ENCODE measurements around the gene DYNLT5.
"Not testable (repeated sequence)": the region's sequence is repeated elsewhere in the genome, so short reads cannot be mapped to it uniquely, and the experiment has no call there.

DYNLT5 gene

GRCh38 chr1:66750577-66750976 is 1.7 kb upstream of the DYNLT5 start:
- DNase-seq (ENCODE audit: low read depth in 2 of 2) = no peak

GRCh38 chr1:66751160-66751559 is 1.1 kb upstream of the DYNLT5 start:
- no peak for DNase-seq (ENCODE audit: low read depth in 2 of 2)

- DNase-seq (ENCODE audit: low read depth in 2 of 2) = no peak
Measured at GRCh38 chr1:66752671-66753371, 562 bp downstream of the DYNLT5 start.

- no peak for DNase-seq (ENCODE audit: low read depth in 2 of 2)
Measured at GRCh38 chr1:66757722-66758240, 5.5 kb downstream of the DYNLT5 start.

GRCh38 chr1:66758241-66758755 is 6.0 kb downstream of the DYNLT5 start:
- DNase-seq (ENCODE audit: low read depth in 2 of 2) = no peak

- no peak for DNase-seq (ENCODE audit: low read depth in 2 of 2)
Measured at GRCh38 chr1:66760506-66760905, 8.2 kb downstream of the DYNLT5 start.

GRCh38 chr1:66761221-66761620 is 9.0 kb downstream of the DYNLT5 start:
- DNase-seq (ENCODE audit: low read depth in 2 of 2) = no peak

- DNase-seq (ENCODE audit: low read depth in 2 of 2) = peak; percentile 30 to 37
Measured at GRCh38 chr1:66764994-66765578, 12.8 kb downstream of the DYNLT5 start.

- DNase-seq (ENCODE audit: low read depth in 2 of 2) = no peak
Measured at GRCh38 chr1:66767626-66768025, 15.4 kb downstream of the DYNLT5 start.

- no peak for DNase-seq (ENCODE audit: low read depth in 2 of 2)
Measured at GRCh38 chr1:66768965-66769364, 16.7 kb downstream of the DYNLT5 start.

- DNase-seq (ENCODE audit: low read depth in 2 of 2) = no peak
Measured at GRCh38 chr1:66769512-66770229, 17.4 kb downstream of the DYNLT5 start.

GRCh38 chr1:66770240-66770639 is 18.0 kb downstream of the DYNLT5 start:
- DNase-seq (ENCODE audit: low read depth in 2 of 2) = no peak

GRCh38 chr1:66770694-66771093 is 18.4 kb downstream of the DYNLT5 start:
- no peak for DNase-seq (ENCODE audit: low read depth in 2 of 2)

- DNase-seq (ENCODE audit: low read depth in 2 of 2) = no peak
Measured at GRCh38 chr1:66773227-66773626, 21.0 kb downstream of the DYNLT5 start.

- no peak for DNase-seq (ENCODE audit: low read depth in 2 of 2)
Measured at GRCh38 chr1:66774438-66774837, 22.2 kb downstream of the DYNLT5 start.

- no peak for DNase-seq (ENCODE audit: low read depth in 2 of 2)
Measured at GRCh38 chr1:66775646-66776045, 23.4 kb downstream of the DYNLT5 start.

GRCh38 chr1:66777831-66778230 is 25.6 kb downstream of the DYNLT5 start:
- no peak for DNase-seq (ENCODE audit: low read depth in 2 of 2)

GRCh38 chr1:66778266-66778665 is 26.0 kb downstream of the DYNLT5 start:
- DNase-seq (ENCODE audit: low read depth in 2 of 2) = no peak

GRCh38 chr1:66778969-66779368 is 26.7 kb downstream of the DYNLT5 start:
- no peak for DNase-seq (ENCODE audit: low read depth in 2 of 2)

- no peak for DNase-seq (ENCODE audit: low read depth in 2 of 2)
Measured at GRCh38 chr1:66779475-66780078, 27.3 kb downstream of the DYNLT5 start.

- not testable (repeated sequence) for DNase-seq (ENCODE audit: low read depth in 2 of 2)
Measured at GRCh38 chr1:66785800-66786199, 33.5 kb downstream of the DYNLT5 start.

- DNase-seq (ENCODE audit: low read depth in 2 of 2) = no peak
Measured at GRCh38 chr1:66787641-66788040, 35.4 kb downstream of the DYNLT5 start.

Measured in stimulated activated CD4-positive, alpha-beta T cell treated with anti-CD3 and anti-CD28 coated beads, Interleukin-4, amount 100 ng/mL, for 48 hours (primary cell).